ENCODE measurements around the gene GDI2.

DNA sequence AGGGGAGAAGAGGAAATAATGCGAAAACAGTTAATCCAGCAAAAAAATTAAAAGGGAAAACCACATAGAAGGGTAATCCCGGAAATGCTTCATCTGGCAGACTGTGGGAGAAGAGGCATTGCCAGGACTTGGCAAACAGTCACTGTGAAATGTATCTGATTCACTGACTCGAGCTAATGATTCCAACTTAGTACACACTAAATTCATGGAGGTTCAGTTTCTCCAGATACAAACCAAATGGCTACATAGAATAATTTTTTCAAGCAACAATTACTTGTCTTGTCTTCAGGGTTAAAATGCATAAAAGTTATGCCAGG lies 36.4 kb downstream of the GDI2 start:
- TF ChIP-seq, protein P1, sequence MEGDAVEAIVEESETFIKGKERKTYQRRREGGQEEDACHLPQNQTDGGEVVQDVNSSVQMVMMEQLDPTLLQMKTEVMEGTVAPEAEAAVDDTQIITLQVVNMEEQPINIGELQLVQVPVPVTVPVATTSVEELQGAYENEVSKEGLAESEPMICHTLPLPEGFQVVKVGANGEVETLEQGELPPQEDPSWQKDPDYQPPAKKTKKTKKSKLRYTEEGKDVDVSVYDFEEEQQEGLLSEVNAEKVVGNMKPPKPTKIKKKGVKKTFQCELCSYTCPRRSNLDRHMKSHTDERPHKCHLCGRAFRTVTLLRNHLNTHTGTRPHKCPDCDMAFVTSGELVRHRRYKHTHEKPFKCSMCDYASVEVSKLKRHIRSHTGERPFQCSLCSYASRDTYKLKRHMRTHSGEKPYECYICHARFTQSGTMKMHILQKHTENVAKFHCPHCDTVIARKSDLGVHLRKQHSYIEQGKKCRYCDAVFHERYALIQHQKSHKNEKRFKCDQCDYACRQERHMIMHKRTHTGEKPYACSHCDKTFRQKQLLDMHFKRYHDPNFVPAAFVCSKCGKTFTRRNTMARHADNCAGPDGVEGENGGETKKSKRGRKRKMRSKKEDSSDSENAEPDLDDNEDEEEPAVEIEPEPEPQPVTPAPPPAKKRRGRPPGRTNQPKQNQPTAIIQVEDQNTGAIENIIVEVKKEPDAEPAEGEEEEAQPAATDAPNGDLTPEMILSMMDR (IDR thresholded peaks at IDR 0.05; ENCODE audit: low read depth, low read length), result no peak
- TF ChIP-seq EZH2phosphoT487 (IDR thresholded peaks at IDR 0.05; ENCODE audit: low read depth), result no peak
